Fibroblast of skin of right biceps (primary cell): ENCODE results near the gene ROBO1.
"Not testable (repeated sequence)": the region's sequence is repeated elsewhere in the genome, so short reads cannot be mapped to it uniquely, and the experiment has no call there.

ENCODE experiments used
- DNase-seq: peaks from one replicate; pipeline ENCODE4 v3.0.0-alpha.2; 2013

Gene ROBO1

GRCh38 chr3:78895528-78895927, 872.3 kb downstream of the ROBO1 start:
- DNase-seq: peak; percentile 58

- DNase-seq: no peak
Measured at GRCh38 chr3:78894787-78895186, 873.0 kb downstream of the ROBO1 start.

- no peak for DNase-seq
Measured at GRCh38 chr3:78893161-78893560, 874.6 kb downstream of the ROBO1 start.

- DNase-seq: no peak
Measured at GRCh38 chr3:78889348-78889747, 878.5 kb downstream of the ROBO1 start.

GRCh38 chr3:78888635-78889034, 879.2 kb downstream of the ROBO1 start:
- DNase-seq: peak; percentile 46

GRCh38 chr3:78887547-78888011, 880.2 kb downstream of the ROBO1 start:
- peak; percentile 40 for DNase-seq

GRCh38 chr3:78887029-78887428, 880.8 kb downstream of the ROBO1 start:
- DNase-seq: peak; percentile 82

- DNase-seq: not testable (repeated sequence)
Measured at GRCh38 chr3:78884567-78884966, 883.2 kb downstream of the ROBO1 start.

- no peak for DNase-seq
Measured at GRCh38 chr3:78882251-78882650, 885.5 kb downstream of the ROBO1 start.

- DNase-seq: peak; percentile 19
Measured at GRCh38 chr3:78881501-78881900, 886.3 kb downstream of the ROBO1 start.

GRCh38 chr3:78880603-78881461, 887.0 kb downstream of the ROBO1 start:
- no peak for DNase-seq

GRCh38 chr3:78879295-78879860, 888.4 kb downstream of the ROBO1 start:
- peak; percentile 52 for DNase-seq

GRCh38 chr3:78878789-78879188, 889.0 kb downstream of the ROBO1 start:
- DNase-seq: no peak

GRCh38 chr3:78878011-78878410, 889.8 kb downstream of the ROBO1 start:
- peak; percentile 73 for DNase-seq

GRCh38 chr3:78875851-78876250, 891.9 kb downstream of the ROBO1 start:
- DNase-seq: peak; percentile 48

GRCh38 chr3:78875436-78875835, 892.4 kb downstream of the ROBO1 start:
- DNase-seq: no peak

- no peak for DNase-seq
Measured at GRCh38 chr3:78873641-78874040, 894.2 kb downstream of the ROBO1 start.

- peak; percentile 10 for DNase-seq
Measured at GRCh38 chr3:78872195-78872594, 895.6 kb downstream of the ROBO1 start.

GRCh38 chr3:78871048-78871447, 896.8 kb downstream of the ROBO1 start:
- peak; percentile 36 for DNase-seq

GRCh38 chr3:78870484-78870883, 897.3 kb downstream of the ROBO1 start:
- no peak for DNase-seq

GRCh38 chr3:78868570-78868969, 899.2 kb downstream of the ROBO1 start:
- DNase-seq: no peak

GRCh38 chr3:78867409-78868372, 900.1 kb downstream of the ROBO1 start:
- DNase-seq: peak; percentile 72
